HG03575 (cell line): ENCODE data around the gene TMEM238L.

Source experiments
- ATAC-seq: cut with Tn5 transposase; IDR thresholded peaks from one replicate; pipeline ENCODE4 v1.9.1; 2021; ENCODE audit not compliant: unreplicated experiment, insufficient number of reproducible peaks, low FRiP score; ENCODE audit errors: extremely low read depth

Gene TMEM238L

GRCh38 chr17:10806545-10807262 is 2.8 kb upstream of the TMEM238L start:
- no peak for ATAC-seq

- no peak for ATAC-seq
These were observed 2.0 kb upstream of the TMEM238L start for GRCh38 chr17:10805911-10806310.

- no peak for ATAC-seq
These were observed 647 bp upstream of the TMEM238L start for GRCh38 chr17:10804546-10804945.

- no peak for ATAC-seq
These were observed 549 bp downstream of the TMEM238L start for GRCh38 chr17:10803350-10803749.

- no peak for ATAC-seq
These were observed 1.2 kb downstream of the TMEM238L start for GRCh38 chr17:10802496-10803284.

GRCh38 chr17:10799407-10799806 is 4.5 kb downstream of the TMEM238L start:
- no peak for ATAC-seq

- no peak for ATAC-seq
These were observed 5.0 kb downstream of the TMEM238L start for GRCh38 chr17:10798910-10799309.

- no peak for ATAC-seq
These were observed 5.6 kb downstream of the TMEM238L start for GRCh38 chr17:10798332-10798749.

- no peak for ATAC-seq
These were observed 6.2 kb downstream of the TMEM238L start for GRCh38 chr17:10797476-10798328.

- no peak for ATAC-seq
These were observed 10.1 kb downstream of the TMEM238L start for GRCh38 chr17:10793816-10794215.

GRCh38 chr17:10793256-10793655 is 10.6 kb downstream of the TMEM238L start:
- ATAC-seq: no peak

GRCh38 chr17:10792151-10792550 is 11.7 kb downstream of the TMEM238L start:
- no peak for ATAC-seq

GRCh38 chr17:10790491-10791401 is 13.2 kb downstream of the TMEM238L start:
- no peak for ATAC-seq

- no peak for ATAC-seq
These were observed 14.1 kb downstream of the TMEM238L start for GRCh38 chr17:10789694-10790271.

GRCh38 chr17:10787306-10788045 is 16.4 kb downstream of the TMEM238L start:
- ATAC-seq: no peak

GRCh38 chr17:10785295-10785694 is 18.6 kb downstream of the TMEM238L start:
- no peak for ATAC-seq

GRCh38 chr17:10779609-10780008 is 24.3 kb downstream of the TMEM238L start:
- ATAC-seq: no peak

- ATAC-seq: no peak
These were observed 26.0 kb downstream of the TMEM238L start for GRCh38 chr17:10777890-10778289.
